ENCODE measurements around the gene JMY. TPM values are rescaled to one million over a fixed set of nuclear protein-coding genes. Genes with fewer than 3 reads are reported as not detected.

The JMY gene
- total RNA-seq, 1 donor from 2014 or later: 13.0 TPM

GRCh38 chr5:79193643-79194042 lies 42.3 kb upstream of the JMY start:
- no peak for TF ChIP-seq CTCF (IDR thresholded peaks at IDR 0.05; ENCODE audit: insufficient read depth, low read length, poor library complexity, severe bottlenecking)
- no peak overlapping the region for H3K4me3 ChIP-seq (ENCODE audit: low read depth, low read length)
- H3K27me3 ChIP-seq (ENCODE audit: control insufficient read depth, insufficient read depth, low read length): no peaks in the 10 kb centered on the region
- DNase-seq (ENCODE audit: low read depth): no peak
- H3K36me3 ChIP-seq (ENCODE audit: control insufficient read depth, insufficient read depth, low read length): no peaks in the 10 kb centered on the region

- H3K36me3 ChIP-seq (ENCODE audit: control insufficient read depth, insufficient read depth, low read length): no peaks in the 10 kb centered on the region
- no peak for DNase-seq (ENCODE audit: low read depth)
- H3K27me3 ChIP-seq (ENCODE audit: control insufficient read depth, insufficient read depth, low read length): no peaks in the 10 kb centered on the region
- TF ChIP-seq CTCF (IDR thresholded peaks at IDR 0.05; ENCODE audit: insufficient read depth, low read length, poor library complexity, severe bottlenecking): peak; percentile 36
- H3K4me3 ChIP-seq (ENCODE audit: low read depth, low read length): no peak overlapping the region
Measured at GRCh38 chr5:79200573-79201183, 35.3 kb upstream of the JMY start.

- no peak for DNase-seq (ENCODE audit: low read depth)
- no peak overlapping the region for H3K4me3 ChIP-seq (ENCODE audit: low read depth, low read length)
- no peaks in the 10 kb centered on the region for H3K27me3 ChIP-seq (ENCODE audit: control insufficient read depth, insufficient read depth, low read length)
- no peak for TF ChIP-seq CTCF (IDR thresholded peaks at IDR 0.05; ENCODE audit: insufficient read depth, low read length, poor library complexity, severe bottlenecking)
- H3K36me3 ChIP-seq (ENCODE audit: control insufficient read depth, insufficient read depth, low read length): no peaks in the 10 kb centered on the region
Measured at GRCh38 chr5:79201206-79201605, 34.7 kb upstream of the JMY start.

GRCh38 chr5:79202076-79202475 lies 33.9 kb upstream of the JMY start:
- Histone ChIP-seq H3K4me3 (ENCODE audit: low read depth, low read length) (no peak overlapping the region), H3K27me3 (ENCODE audit: control insufficient read depth, insufficient read depth, low read length) (no peaks in the 10 kb centered on the region), H3K36me3 (ENCODE audit: control insufficient read depth, insufficient read depth, low read length) (no peaks in the 10 kb centered on the region)
- peak; percentile 45 for DNase-seq (ENCODE audit: low read depth)
- TF ChIP-seq CTCF (IDR thresholded peaks at IDR 0.05; ENCODE audit: insufficient read depth, low read length, poor library complexity, severe bottlenecking): no peak

GRCh38 chr5:79205965-79206364 lies 30.0 kb upstream of the JMY start:
- H3K27me3 ChIP-seq (ENCODE audit: control insufficient read depth, insufficient read depth, low read length): no peaks in the 10 kb centered on the region
- no peaks in the 10 kb centered on the region for H3K36me3 ChIP-seq (ENCODE audit: control insufficient read depth, insufficient read depth, low read length)
- no peak for DNase-seq (ENCODE audit: low read depth)
- no peak for TF ChIP-seq CTCF (IDR thresholded peaks at IDR 0.05; ENCODE audit: insufficient read depth, low read length, poor library complexity, severe bottlenecking)
- H3K4me3 ChIP-seq (ENCODE audit: low read depth, low read length): no peak overlapping the region

GRCh38 chr5:79206541-79206940 lies 29.4 kb upstream of the JMY start:
- Histone ChIP-seq H3K4me3 (ENCODE audit: low read depth, low read length) (no peak overlapping the region), H3K27me3 (ENCODE audit: control insufficient read depth, insufficient read depth, low read length) (no peaks in the 10 kb centered on the region), H3K36me3 (ENCODE audit: control insufficient read depth, insufficient read depth, low read length) (no peaks in the 10 kb centered on the region)
- no peak for DNase-seq (ENCODE audit: low read depth)
- TF ChIP-seq CTCF (IDR thresholded peaks at IDR 0.05; ENCODE audit: insufficient read depth, low read length, poor library complexity, severe bottlenecking): no peak

Data from kidney epithelial cell (primary cell).